Colonic mucosa (tissue), 4 donors: Measurements from ENCODE around the gene SESN1. TPM values are rescaled to one million over a fixed set of nuclear protein-coding genes. Genes with fewer than 3 reads are reported as not detected.

Experiments
- DNase-seq: peaks from one replicate; pipeline ENCODE4 v3.0.0-alpha.2; 2020
- H3K27ac ChIP-seq: fragments of 200-600 bp; one replicate; pipeline ENCODE4 v1.8.0; 2021
- H3K27me3 ChIP-seq: fragments of 200-600 bp; one replicate; pipeline ENCODE4 v1.8.0; 2021
- H3K36me3 ChIP-seq: fragments of 200-600 bp; one replicate; pipeline ENCODE4 v1.8.0; 2021
- H3K4me1 ChIP-seq: fragments of 200-600 bp; one replicate; pipeline ENCODE4 v1.8.0; 2021; ENCODE audit warnings: mild to moderate bottlenecking
- H3K4me3 ChIP-seq: fragments of 200-600 bp; one replicate; pipeline ENCODE4 v1.8.0; 2021
- H3K9ac ChIP-seq, 2 donors: one replicate each; pipeline ENCODE4 v1.7.0; 2013; ENCODE audit warnings: control low read depth in 2 of 2, low read depth in 2 of 2, low read length in 2 of 2
- H3K9me3 ChIP-seq: fragments of 200-600 bp; one replicate; pipeline ENCODE4 v1.8.0; 2021
- intact Hi-C: fragments of 100-400 bp; cut with DNase I; formaldehyde crosslinking; loops from one replicate; pipeline ENCODE4 v1.14.1; 2022
- total RNA-seq, 2 donors: library from RNA; stranded (reverse); fragmentation: NEBNext Ultra II Directional in 1 of 2; extraction: Animal tissue kit (Norgen Biotek cat#: 25700) in 1 of 2; gene quantifications; one replicate each; pipeline ENCODE4 v1.2.1, GENCODE V29; 2021
- TF ChIP-seq, protein P1 (sequence below): fragments of 200-600 bp; IDR thresholded peaks from one replicate; pipeline ENCODE4 v1.8.0; 2022; ENCODE audit warnings: antibody characterized with exemption, mild to moderate bottlenecking
- donor health status: healthy.
- donor health status: DM: no; HTN: no; CAD: no.
- donor health status: DM: no; HTN: no; CAD: no.

The SESN1 gene
- total RNA-seq, 2 donors from 2014 or later, result 16.9 to 20.7 TPM

DNA sequence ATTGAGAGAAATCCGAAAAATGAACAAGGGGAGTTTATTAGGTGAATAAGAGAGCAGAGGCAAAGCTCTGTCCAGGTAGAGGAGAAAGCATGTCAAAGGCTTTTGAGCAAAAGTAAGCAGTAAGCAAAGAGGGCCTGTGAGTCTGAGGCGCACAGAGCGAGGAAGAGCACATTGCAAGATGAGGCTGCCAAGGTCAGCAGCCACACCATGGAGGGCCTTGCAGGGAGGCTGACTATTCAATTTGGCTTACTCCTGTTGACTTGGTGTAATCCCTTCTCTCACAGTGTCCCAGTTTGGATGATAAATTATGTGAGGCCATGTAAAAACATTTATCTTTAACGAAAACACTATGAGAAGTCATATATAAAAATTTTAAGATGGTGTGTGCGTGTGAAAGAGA is 32.4 kb downstream of the SESN1 start:
- no peak for DNase-seq
- Histone ChIP-seq H3K27me3 (no peaks in the 10 kb centered on the region), H3K9ac (no peak overlapping the region), H3K36me3 (no peaks in the 10 kb centered on the region), H3K27ac (no peak overlapping the region), H3K9me3 (no peaks in the 10 kb centered on the region), H3K4me1 (no peaks in the 10 kb centered on the region), H3K4me3 (no peak overlapping the region)
- intact Hi-C loops, result no loop called here
- TF ChIP-seq, protein P1, sequence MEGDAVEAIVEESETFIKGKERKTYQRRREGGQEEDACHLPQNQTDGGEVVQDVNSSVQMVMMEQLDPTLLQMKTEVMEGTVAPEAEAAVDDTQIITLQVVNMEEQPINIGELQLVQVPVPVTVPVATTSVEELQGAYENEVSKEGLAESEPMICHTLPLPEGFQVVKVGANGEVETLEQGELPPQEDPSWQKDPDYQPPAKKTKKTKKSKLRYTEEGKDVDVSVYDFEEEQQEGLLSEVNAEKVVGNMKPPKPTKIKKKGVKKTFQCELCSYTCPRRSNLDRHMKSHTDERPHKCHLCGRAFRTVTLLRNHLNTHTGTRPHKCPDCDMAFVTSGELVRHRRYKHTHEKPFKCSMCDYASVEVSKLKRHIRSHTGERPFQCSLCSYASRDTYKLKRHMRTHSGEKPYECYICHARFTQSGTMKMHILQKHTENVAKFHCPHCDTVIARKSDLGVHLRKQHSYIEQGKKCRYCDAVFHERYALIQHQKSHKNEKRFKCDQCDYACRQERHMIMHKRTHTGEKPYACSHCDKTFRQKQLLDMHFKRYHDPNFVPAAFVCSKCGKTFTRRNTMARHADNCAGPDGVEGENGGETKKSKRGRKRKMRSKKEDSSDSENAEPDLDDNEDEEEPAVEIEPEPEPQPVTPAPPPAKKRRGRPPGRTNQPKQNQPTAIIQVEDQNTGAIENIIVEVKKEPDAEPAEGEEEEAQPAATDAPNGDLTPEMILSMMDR, result no peak

DNA sequence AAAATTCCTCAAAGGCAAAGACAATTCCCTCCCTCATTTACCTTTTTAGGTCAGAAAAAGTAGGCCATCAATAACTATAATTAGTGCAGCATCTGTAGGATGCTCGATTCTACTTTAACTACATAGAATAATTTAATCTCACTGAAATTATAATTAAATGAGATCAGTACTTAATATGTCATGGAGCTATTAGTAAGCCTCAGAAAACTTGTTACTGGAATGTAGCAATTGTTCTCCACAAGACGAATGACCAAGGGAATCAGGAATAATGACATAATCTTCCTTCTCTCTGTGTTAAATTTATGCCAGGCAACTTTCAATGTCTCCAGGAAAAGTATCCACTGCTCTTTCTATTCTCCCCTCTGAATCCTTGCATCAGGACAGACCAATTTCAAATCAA is 34.1 kb downstream of the SESN1 start:
- H3K27me3 ChIP-seq, result no peaks in the 10 kb centered on the region
- no peaks in the 10 kb centered on the region for H3K36me3 ChIP-seq
- no peak for DNase-seq
- H3K9ac ChIP-seq, result no peak overlapping the region
- no peak overlapping the region for H3K27ac ChIP-seq
- TF ChIP-seq, protein P1, result no peak
- no peaks in the 10 kb centered on the region for H3K4me1 ChIP-seq
- no peak overlapping the region for H3K4me3 ChIP-seq
- intact Hi-C loops, result no loop called here
- no peaks in the 10 kb centered on the region for H3K9me3 ChIP-seq

DNA sequence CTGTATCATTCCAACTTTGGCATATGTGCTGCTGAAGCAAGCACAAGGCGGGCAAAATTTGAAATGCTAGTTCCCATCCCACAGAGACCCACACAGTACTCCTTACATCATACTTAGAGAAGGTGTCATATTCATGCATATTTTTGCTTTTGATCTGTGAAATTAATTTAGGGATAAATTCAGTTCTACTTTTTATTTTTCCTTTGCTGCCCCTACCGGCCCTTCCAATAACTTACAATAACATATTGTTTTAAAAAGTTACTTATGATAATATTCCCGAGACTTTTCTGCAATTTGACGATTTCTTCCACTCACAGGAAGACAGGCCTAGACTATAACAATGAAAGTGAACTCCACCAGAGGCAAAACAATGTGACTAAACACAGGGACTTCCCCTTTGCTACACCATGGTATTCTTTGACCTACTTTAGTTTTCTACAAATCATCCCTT is 35.0 kb downstream of the SESN1 start:
- H3K4me3 ChIP-seq, result no peak overlapping the region
- no peak overlapping the region for H3K9ac ChIP-seq
- H3K27ac ChIP-seq, result no peak overlapping the region
- no peaks in the 10 kb centered on the region for H3K4me1 ChIP-seq
- no peaks in the 10 kb centered on the region for H3K9me3 ChIP-seq
- H3K27me3 ChIP-seq, result no peaks in the 10 kb centered on the region
- H3K36me3 ChIP-seq, result no peaks in the 10 kb centered on the region
- intact Hi-C loops, result no loop called here
- DNase-seq, result no peak
- TF ChIP-seq, protein P1, result no peak

DNA sequence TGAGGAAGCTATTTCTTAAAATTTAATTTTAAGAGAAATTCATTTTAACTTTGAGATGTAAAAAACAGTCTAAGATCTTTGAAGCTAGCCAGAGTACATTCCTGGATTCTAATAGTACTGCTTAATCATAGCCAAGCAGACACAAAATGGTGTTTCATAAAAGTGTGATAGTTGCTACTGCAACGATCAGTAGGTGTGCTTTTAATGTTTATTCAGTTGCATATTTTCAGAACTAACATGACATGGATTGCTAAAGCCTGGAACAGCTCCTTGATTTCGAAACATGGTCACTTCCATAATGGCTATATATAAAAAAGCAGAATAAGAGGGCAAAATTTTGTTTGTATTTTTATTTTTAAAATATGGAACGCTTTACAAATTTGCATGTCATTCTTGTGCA is 35.5 kb downstream of the SESN1 start:
- Histone ChIP-seq H3K27ac (no peak overlapping the region), H3K27me3 (no peaks in the 10 kb centered on the region), H3K36me3 (no peaks in the 10 kb centered on the region), H3K4me1 (no peaks in the 10 kb centered on the region), H3K4me3 (no peak overlapping the region), H3K9ac (no peak overlapping the region), H3K9me3 (no peaks in the 10 kb centered on the region)
- intact Hi-C loops, result no loop called here
- TF ChIP-seq, protein P1, result no peak
- DNase-seq, result no peak

DNA sequence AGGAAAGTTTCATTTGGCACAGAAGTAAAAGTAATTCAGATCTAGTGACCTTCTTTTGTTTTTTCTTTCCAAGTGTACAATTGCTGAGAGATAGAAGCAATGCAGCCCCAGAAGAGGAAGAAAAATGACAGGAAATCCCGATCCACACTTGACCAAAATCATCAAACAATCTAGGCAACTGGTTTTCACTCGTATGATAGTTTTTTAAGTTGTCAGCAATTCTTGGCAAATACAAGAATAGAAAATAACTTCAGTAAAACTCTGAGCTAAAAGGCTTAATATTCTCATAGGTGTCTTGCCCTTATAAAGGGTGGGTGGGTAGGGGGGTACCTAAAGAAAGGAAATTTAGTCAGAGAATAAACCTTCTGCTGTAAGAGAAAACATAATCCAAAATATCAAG is 36.0 kb downstream of the SESN1 start:
- Histone ChIP-seq H3K9ac (no peak overlapping the region), H3K27me3 (no peaks in the 10 kb centered on the region), H3K4me1 (no peaks in the 10 kb centered on the region), H3K4me3 (no peak overlapping the region), H3K9me3 (no peaks in the 10 kb centered on the region), H3K27ac (no peak overlapping the region), H3K36me3 (no peaks in the 10 kb centered on the region)
- intact Hi-C loops, result no loop called here
- TF ChIP-seq, protein P1, result no peak
- DNase-seq, result no peak

DNA sequence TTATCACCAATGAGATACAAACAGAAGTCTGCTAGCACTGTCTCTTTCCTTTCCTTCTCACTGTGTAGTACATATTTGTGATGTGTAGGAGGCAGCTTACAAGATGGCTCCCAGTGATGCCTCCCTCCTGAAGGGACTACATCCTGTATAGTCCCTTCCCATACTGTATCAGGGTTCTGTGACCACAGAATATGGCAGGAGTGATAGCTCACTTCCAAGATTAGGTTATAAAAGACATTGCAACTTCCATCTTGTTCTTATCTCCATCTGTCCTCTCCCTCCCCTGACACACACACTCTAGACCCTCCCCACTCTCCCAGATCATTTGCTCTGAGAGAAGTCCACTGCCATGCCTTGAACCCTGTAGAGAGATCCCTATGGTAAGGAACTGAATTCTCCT is 38.0 kb downstream of the SESN1 start:
- Histone ChIP-seq H3K9ac (no peak overlapping the region), H3K4me3 (no peak overlapping the region), H3K36me3 (no peaks in the 10 kb centered on the region), H3K27me3 (no peaks in the 10 kb centered on the region), H3K27ac (no peak overlapping the region), H3K4me1 (no peaks in the 10 kb centered on the region), H3K9me3 (no peaks in the 10 kb centered on the region)
- TF ChIP-seq, protein P1, result no peak
- no peak for DNase-seq
- intact Hi-C loops, result no loop called here
